Left lobe of liver (tissue), 2 donors: ENCODE measurements around the gene KRT31. TPM values are rescaled to one million over a fixed set of nuclear protein-coding genes. Genes with fewer than 3 reads are reported as not detected.
A peak's percentile ranks its signal among the peaks of the same experiment; 100 is the strongest.
"Not testable (repeated sequence)": the region's sequence is repeated elsewhere in the genome, so short reads cannot be mapped to it uniquely, and the experiment has no call there.

Source experiments
- ATAC-seq: fragments of 200-7000 bp; cut with Tn5 transposase; one replicate; pipeline ENCODE4 v1.9.1; 2020; ENCODE audit warnings: mild to moderate bottlenecking, moderate library complexity
- DNase-seq: peaks from one replicate; pipeline ENCODE4 v3.0.0-alpha.2; 2020; ENCODE audit warnings: low spot score
- total RNA-seq: library from RNA; stranded (reverse); gene quantifications from one replicate; pipeline ENCODE4 v1.2.1, GENCODE V29; 2021
- donor health status: DM: no; HTN: no; CAD: no; lungs with moderate emphysema.
- donor health status: DM: no; HTN: yes; CAD: no.

KRT31 gene
- total RNA-seq, 1 donor from 2014 or later = not detected

DNA sequence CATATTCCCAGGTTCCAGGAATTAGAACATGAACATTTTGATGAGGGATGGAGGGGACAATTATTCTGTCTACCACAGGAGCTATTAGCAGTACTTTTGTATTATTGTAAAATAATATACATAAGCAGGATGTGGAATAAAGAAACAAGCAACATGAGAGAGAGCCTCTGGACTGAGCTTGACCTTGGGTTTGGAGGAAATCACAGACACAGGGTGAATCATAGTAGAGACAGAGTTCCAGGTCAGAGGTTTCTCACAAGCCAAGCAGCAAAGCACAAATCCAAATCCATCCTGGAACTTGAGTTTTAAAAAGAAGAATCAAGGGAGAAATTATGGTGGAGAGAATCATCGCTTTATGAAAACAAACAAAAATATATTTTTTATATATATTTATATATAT, 5.1 kb downstream of the KRT31 start:
- ATAC-seq (no peak), DNase-seq (no peak)

DNA sequence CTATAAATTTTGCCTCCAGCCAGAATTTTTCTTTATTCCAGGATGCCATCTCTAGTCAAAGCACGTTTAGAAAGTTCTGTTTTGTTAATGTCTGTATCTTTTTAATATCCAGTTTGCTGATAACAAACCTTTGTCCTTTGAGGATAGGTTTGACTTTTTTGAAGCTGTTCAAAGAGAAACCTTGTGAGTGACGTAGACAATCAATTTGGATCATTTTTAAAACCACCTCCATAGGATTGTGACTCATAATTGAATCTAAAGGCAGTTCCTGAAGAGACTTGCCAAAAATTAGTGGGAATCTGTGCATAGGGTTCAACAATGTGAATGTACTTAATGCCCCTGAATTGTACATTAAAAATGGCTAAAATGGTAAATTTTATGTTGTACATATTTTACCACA, 5.9 kb downstream of the KRT31 start:
- ATAC-seq (no peak), DNase-seq (no peak)

DNA sequence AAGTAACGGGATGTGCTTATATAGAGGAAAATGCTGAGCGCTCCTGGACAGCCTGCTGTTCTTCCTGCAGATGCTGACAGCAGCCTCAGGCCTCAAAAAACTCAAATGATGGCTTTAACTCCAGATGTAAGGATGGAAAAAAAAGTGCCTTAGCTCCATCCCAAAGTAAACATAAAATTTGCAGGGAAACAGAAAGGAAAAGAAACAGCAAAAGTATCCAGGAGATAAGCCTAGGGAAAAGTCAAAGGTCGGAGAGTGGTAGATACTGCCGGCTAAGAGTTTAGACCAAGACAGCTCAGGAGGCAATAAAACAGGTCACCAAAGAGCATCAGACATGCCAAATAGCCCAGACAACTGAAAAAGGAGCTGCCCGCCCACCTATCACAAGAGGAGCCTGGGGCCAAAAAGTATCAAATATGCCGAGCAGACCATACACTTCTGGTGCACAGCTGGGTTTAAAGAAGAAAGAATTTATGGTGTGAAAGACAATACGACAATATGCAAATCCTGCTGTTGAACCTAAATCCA, 6.9 kb downstream of the KRT31 start:
- DNase-seq (no peak), ATAC-seq (no peak)

DNA sequence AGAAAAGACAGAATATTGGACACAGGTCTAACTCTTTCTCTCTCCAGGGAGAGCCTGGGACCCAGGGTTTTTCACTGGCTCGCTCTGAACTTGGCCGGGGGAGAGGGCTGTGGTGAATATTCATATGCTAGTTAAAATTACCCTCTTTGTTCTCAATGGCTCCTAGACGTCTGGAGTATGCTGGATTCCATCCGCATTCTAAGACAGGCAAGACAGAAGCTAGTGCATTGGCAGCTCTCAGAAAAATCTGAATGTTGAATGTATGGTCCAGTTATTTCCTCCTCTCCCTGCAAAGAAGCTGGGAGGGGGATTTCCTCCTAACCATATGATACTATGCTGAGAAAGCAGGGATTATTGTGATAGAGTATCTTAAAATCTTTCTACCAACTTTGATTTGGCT, 9.7 kb downstream of the KRT31 start:
- ATAC-seq (no peak), DNase-seq (no peak)

DNA sequence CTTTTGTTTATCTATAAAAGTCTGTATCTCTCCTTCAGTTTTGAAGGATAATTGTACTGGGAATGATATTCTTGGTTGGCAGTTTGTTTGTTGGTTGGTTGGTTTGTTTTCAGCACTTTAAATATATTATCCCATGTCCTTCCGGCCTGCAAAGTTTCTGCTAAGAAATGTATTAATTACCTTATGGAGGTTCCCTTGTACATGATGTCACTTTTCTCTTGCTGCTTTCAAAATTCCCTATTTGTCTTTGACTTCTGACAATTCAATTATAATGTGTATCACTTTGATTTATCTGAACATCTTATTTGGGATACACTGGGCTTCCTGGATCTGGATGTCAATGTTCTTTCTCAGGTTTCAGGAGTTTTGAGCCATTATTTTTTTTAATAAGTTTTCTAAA, 11.2 kb downstream of the KRT31 start:
- no peak for ATAC-seq
- no peak for DNase-seq

DNA sequence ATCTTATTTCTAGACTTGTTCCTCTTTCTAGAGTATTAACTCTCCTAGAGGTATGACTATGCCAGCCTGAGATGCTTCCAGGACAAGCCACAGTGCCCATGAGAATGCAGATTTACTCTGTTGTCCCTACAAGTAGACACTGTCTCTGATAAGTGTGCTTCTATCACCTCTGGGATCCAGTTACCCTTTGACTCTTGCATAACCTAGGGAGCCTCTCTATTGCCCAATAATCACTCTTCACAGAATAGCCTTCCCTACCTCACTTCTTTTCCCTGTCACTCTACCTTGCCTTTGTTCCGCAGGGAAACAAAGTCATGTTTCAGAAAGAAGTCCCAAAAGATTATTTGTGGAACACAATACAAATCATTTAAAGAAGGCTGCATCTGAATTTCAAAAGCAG, 13.7 kb downstream of the KRT31 start:
- ATAC-seq = peak; percentile 93
- no peak for DNase-seq

DNA sequence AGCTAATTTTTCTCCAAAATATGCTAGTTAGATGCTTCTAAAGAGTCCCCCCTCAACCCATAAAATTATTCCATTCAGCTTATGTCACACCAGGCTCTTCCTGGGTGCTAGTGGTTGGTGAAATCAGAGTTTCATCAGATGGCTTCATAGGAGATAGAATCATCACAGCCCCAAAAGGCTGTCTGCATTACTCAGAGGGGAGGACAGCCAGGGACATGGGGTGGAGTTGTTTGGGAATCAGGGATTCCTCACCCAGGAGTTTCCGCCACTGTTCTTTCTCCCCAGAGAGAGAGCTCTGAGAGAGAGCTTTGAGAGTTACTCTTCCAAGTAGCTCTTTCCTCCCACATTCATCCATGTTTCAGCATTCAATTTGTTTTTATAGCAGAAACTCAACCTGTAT, 15.0 kb downstream of the KRT31 start:
- ATAC-seq = no peak

DNA sequence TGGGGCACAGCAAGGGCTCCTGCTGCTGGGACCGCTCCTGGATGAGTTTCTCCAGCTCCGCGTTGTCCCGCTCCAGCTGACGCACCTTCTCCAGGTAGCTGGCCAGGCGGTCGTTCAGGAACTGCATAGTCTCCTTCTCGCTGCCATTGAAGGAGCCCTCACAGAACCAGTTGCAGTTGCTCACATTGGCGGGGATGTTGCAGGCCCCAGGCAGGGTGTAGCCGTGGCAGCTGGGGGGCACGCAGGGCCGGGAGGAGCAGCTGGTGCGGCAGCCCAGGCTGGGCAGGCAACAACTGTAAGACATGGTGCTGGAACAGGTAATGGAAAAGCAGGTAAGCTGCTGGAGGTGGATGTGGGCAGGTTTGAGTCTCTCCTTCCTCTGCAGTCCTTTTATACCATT, 15.5 kb downstream of the KRT31 start, which contains the start of gene KRT34:
KRT34 (minus strand) TSS at position 364 of the 400 bp plus-strand sequence; CDS start at position 304, 60 bp downstream.
- DNase-seq, ATAC-seq: not testable (repeated sequence)

More for the DNA sequence above, 15.0 kb downstream of the KRT31 start:
- DNase-seq = no peak

DNA sequence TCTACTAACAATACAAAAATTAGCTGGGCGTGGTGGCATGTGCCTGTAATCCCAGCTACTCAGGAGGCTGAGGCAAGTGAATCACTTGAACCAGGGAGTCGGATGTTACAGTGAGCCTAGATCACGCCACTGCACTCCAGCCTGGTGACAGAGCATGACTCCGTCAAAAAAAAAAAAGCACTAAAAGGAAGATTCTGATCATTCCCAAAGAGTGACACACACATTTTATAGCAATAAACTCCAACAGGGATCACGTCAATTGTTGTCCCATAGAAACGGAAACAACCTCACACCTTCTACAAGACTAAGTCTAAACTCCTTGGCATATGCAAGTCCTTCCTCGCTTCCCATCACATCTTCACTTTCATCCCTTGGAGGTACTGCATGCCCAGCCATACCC, 17.3 kb downstream of the KRT31 start:
- ATAC-seq = not testable (repeated sequence)

DNA sequence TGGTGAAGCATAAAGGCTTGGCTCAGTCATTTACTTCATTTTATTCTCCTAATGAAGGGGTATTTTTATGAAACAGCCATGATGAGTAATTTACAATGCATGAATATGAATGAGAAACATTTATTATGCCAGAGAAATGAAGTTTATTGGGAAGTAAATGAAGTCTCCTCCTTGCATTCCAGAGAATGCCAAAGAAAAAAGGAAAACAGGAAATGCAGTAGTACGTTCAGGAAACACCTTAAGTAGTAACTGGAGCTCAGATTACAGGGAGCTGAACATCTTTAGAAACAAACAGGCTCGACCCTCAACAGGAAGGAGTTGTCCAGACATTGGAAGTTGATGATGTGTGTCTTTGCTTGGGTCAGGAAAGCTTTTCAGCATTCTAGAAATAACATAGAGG, 19.9 kb downstream of the KRT31 start:
- no peak for ATAC-seq

More for the DNA sequence above, 17.3 kb downstream of the KRT31 start:
- DNase-seq = not testable (repeated sequence)

DNA sequence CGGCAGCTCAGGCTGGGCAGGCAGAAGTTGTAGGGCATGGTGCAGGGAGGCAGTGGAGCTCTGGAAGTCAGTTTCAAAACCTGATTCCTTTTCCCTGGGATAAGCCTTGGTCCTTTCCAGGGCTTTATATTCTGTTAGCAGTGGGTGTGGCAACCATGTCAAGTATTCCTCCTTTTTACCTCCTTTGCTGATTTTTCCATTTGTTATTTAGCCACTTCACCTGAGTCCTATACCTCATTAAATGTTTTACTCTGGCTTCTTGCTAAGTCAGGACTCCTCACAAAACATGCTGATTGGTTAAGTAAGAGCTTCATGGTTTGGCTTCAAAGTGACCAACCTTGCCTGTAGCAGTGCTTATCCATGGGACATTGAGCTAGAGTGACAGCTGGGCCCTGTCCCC, 27.7 kb downstream of the KRT31 start, which contains the start of gene KRT33B:
KRT33B (minus strand) TSS at position 101 of the 400 bp plus-strand sequence; CDS start at position 38, 63 bp downstream.
- no peak for DNase-seq
- ATAC-seq = no peak

More for the DNA sequence above, 19.9 kb downstream of the KRT31 start:
- DNase-seq = no peak

DNA sequence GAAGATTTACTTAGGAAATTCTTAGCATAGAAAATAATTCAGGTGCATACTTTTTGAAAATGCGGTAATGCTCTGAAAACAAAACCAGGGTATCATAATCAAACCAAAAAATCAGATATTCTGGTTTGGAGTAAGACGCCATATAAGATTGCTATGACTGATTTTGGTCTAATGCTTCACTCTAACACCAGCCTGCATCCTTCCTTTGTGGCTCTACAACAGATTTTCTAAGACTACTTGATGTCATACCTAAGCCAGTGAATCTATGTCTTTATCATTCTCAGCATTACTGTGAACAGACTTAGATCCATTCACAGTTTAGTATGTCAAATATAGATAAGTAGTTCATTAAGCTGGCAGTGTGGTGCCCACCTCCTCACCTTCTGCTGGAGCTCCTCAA, 28.4 kb downstream of the KRT31 start:
- ATAC-seq = no peak
- no peak for DNase-seq

DNA sequence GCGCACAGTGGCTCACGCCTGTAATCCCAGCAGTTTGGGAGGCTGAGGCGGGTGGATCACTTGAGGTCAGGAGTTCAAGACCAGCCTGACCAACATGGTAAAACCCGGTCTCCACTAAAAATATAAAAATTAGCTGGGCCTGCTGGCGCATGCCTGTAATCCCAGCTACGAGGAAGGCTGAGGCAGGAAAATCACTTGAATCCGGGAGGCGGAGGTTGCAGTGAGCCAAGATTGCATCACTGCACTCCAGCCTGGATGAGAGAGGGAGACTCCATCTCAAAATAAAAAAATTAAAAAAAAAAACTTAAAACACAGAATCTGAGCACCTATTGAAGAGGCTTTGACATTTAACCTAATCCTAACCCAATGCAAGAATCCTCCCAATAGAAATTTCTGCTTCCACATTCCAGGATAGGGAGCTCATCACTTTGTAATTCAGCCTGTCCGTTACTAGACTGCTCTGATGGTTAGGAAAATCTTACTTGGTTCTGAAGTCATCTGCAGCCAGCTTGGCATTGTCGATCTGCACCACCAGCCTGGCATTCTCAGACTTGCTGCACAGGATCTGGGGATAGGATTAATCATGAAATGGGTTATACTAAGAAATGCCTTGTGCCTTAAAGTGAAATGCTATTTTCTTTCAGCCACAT, 29.9 kb downstream of the KRT31 start:
- DNase-seq (no peak), ATAC-seq (no peak)

DNA sequence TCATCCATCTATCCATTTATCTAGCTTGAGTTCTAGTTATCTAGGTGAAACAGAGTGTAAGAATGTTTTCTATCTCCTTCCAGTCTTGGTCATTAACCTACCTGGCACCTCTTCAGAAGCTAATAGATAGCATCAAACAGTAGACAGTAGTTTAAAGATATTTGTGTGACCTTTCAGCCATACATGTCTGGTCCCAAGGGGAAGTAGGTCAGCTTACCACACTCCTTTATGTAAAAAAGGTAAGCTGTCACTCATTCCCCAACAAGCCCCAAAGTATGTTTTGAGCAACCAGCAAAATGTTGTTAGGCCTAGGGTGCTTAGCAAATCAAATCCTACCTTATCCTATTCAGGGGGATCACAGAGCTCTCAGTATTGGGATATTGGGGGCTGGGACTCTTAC, 31.3 kb downstream of the KRT31 start:
- no peak for DNase-seq
- ATAC-seq = no peak

DNA sequence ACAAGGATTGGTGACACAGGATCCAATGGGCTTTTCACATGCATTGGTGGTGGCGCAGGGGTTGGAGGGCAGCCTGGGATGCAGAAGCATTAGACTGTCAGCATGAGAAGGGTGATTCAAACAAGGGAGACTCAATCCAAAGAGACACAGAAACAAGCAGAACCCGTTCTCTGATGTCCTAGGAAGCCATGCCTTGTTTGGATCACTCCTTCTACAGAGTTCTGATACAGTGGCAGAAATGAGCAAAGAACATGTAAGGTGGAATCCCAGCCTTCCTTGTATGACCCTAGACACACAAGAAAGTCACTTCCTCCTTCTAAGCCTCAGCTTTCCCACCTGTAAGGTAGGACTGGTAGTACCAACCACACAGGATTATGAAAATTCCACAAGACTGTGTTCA, 33.5 kb downstream of the KRT31 start:
- DNase-seq (no peak), ATAC-seq (no peak)

DNA sequence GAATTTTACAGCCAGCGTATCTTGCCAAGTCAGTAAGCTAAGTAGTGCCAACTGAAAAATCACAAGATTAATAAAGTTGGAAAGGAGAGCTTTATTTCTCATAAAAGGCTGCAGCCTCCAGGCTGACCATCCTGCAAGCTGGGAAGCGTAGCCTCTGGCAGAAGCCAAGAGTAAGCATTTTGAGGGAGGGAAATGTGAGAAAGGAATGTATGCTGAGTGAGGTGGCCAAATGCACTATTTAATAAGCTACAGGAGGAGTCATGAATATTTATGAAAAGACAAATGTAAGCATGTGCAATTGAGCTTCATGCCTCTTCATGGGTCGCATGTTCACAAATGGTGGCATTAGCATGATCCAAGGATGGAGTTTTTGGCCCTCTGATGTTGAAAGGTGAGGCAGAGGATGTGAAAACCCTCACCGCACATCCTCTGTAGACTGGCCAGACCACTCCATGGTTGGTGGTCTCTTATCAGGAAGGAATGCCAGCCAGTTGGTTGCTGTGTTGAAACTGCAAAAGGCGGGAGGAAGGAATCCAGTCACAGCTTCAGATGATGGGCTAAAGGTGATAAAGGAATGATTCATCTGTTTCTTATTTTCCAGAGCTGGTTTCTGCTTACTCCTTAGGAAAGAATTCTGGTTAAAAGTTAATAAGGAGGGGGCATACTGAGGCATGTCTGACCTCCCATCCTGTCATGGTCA, 37.0 kb downstream of the KRT31 start:
- ATAC-seq (no peak), DNase-seq (no peak)

DNA sequence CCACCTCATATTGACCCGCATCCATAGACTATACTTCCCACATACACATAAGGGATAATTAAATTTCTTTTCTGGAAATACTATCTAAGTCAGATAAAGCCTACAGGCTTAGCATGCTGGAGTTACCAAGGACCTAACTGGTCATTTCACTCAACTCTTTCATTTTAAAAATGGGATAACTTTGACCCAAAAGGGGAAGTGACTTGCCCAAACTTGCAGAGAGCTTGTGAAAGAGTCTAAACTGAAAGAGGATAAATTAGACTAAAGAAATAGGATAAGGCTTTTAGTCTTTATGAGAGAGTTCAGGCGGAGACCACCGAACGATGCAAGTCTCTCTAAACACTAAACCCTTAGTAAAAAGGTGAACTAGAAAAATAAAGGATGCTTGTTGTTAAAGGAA, 42.9 kb downstream of the KRT31 start:
- no peak for ATAC-seq
- no peak for DNase-seq

DNA sequence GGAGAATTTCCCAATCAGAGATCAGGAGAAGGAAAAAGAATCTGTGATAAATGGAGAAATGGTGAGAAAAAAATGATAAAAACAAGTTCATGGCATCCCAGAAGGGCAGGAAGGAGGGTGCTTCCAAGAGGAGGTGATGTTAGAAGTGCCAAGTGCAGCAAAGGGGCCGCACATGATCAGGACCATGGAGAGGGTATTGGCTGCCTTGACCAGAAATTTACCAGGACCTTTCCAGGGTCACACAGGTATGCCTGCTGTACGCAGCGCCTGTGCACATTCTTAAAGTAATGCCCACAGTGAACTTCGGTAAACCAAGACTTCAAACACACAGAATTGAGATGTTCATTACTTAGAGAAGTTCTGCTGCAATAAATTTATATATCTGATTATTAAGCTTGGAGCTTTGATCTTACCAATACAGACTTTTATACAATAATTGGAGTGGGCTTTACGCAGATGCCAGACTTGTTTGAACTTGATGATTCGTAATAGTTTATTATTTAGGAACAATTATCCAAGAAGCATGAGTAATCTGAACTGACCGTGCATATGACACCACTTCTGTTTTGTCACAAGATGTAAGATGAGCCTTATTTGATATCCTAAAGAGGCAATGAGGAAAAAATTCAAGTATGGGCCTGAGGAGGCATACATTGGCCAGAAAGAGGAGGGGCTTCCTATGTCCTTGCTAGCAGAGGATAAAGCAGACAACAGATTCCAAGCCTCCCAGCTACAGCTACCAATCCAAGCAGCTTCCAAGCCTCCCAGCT, 44.6 kb downstream of the KRT31 start:
- ATAC-seq = no peak
- no peak for DNase-seq

DNA sequence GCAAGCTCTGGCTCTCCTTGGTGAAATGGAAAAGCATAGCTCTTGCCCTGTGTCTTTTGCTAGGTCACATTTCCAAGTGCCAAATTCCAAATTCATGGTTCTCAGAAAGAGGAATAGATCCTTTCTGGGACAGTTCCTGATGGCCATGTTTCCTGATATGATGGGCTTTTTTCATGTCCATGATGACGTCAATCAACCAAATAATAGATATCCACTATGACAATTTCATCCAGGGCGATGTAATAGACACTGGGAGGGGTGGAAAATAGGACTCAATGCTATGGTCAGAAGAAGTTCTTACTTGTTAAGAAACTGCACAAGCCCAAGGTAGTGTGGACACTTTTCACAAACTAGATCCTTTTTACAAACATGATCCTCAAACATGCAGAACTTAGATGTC, 46.2 kb downstream of the KRT31 start:
- no peak for ATAC-seq
- no peak for DNase-seq

DNA sequence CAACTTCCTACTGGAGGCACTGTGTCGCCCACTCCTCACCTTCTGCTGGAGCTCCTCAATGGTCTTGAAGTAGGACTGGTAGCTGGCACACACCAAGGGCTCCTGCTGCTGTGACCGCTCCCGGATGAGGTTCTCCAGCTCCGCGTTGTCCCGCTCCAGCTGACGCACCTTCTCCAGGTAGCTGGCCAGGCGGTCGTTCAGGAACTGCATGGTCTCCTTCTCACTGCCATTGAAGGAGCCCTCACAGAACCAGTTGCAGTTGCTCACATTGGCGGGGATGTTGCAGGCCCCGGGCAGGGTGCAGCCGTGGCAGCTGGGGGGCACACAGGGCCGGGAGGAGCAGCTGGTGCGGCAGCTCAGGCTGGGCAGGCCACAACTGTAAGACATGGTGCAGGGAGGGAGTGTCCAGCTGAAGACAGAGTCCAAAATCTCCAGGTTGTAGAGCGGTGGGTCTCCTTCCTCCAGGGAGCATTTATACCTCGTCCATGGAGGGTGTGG, 47.0 kb downstream of the KRT31 start, which contains the start of gene KRT33A:
KRT33A (minus strand) TSS at position 448 of the 498 bp plus-strand sequence; CDS start at position 387, 61 bp downstream.
- DNase-seq, ATAC-seq: not testable (repeated sequence)
